Measurements from ENCODE around the gene NAALADL2.

Gene NAALADL2

DNA sequence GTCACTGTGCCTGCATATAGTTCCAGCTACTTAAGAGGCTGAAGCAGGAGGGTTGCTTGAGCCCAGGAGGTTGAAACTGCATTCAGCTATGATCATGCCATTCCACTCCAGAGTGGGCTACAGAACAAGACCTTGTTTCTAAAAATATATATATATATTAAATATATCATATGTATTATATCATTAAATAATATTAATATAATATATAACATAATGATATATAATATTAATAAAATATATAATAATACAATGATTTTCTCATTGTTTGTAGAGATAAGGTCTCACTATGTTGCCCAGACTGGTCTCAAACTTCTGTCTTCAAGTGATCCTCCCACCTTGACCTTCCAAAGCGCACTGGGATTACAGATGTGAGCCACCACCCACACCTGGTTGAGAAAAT lies 101.8 kb downstream of the NAALADL2 start:
- no peak for DNase-seq (ENCODE audit: low read depth in 1 of 2, low spot score in 1 of 2)

DNA sequence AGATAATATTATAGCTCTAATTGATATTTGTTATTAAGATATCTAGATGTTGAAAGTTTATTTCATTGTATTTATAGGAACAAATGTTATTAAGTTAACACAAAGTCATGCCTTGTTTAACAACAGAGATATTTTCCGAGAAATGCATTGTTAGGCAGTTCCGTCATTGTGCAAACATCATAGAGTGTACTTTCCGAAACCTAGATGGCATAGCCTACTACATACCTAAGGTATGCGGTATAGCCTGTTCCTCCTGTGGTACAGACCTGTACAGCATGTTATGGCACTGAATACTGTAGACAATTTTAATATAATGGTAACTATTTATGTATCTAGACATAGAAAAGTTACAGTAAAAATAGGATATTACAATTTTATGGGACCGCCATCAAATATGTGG lies 114.3 kb downstream of the NAALADL2 start:
- no peak for DNase-seq (ENCODE audit: low read depth in 1 of 2, low spot score in 1 of 2)

GRCh38 chr3:174986685-174987084 lies 127.6 kb downstream of the NAALADL2 start:
- DNase-seq (ENCODE audit: low read depth in 1 of 2, low spot score in 1 of 2), result no peak

DNA sequence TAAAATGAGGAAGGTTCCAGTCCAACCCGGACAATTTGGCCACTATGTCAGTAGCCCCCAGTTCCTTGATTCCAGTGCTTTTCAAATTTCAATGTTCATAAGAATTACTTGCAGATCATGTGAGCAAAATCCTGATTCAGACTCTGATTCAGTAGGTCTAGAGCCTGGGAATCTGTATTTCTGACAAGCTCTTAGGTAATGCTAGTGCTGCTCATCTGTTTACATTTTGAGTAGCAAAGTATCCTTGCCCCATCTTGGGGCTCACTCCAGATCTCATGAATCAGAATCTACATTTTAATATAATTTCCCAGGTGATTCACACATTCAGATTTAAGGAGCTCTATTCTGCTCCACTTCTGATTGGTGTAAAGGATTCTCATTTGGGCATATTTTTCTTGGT lies 142.0 kb downstream of the NAALADL2 start:
- DNase-seq (ENCODE audit: low read depth in 1 of 2, low spot score in 1 of 2), result no peak

- DNase-seq (ENCODE audit: low read depth in 1 of 2, low spot score in 1 of 2), result no peak
Measured at GRCh38 chr3:175002732-175003143, 143.6 kb downstream of the NAALADL2 start.

- no peak for DNase-seq (ENCODE audit: low read depth in 1 of 2, low spot score in 1 of 2)
Measured at GRCh38 chr3:175003590-175003989, 144.5 kb downstream of the NAALADL2 start.

- no peak for DNase-seq (ENCODE audit: low read depth in 1 of 2, low spot score in 1 of 2)
Measured at GRCh38 chr3:175005193-175005592, 146.1 kb downstream of the NAALADL2 start.

DNA sequence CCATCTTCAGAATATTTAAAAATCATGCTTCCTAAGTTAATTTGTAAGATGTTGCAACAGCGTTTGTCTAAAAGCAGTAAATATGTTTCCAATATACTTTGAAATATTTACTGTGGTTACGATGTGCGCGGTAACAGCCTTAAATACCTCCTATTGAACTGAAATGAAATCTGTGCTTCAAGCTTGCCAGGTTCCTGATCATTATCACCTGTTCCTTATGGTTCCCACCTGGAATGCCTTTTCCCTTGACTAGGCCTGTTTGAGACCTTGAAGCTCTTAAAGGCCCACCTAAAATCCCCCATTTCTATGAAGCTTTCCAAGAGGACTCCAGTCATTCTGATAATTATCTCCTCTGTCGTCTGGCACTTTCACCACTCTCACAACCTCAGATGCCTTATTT lies 146.7 kb downstream of the NAALADL2 start:
- no peak for DNase-seq (ENCODE audit: low read depth in 1 of 2, low spot score in 1 of 2)

- no peak for DNase-seq (ENCODE audit: low read depth in 1 of 2, low spot score in 1 of 2)
Measured at GRCh38 chr3:175007306-175007705, 148.2 kb downstream of the NAALADL2 start.

DNA sequence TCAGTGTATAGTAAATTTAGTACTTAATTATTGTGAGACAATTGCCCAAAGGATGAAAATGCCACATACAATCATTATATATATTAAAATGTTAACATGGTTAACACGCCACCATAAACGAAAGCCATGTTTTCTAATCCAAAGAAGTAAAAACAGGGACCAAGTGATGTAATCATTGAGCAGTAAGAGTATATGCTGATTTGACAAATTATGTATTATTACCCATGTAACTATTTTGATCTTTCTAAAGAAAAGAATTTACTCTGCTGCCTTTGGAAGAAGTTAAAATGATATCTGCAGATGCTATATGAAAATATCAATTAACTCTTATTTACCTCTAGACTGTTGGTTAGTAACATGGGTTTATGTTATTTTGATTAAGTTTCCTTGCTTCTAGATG lies 150.2 kb downstream of the NAALADL2 start:
- DNase-seq (ENCODE audit: low read depth in 1 of 2, low spot score in 1 of 2), result no peak

- DNase-seq (ENCODE audit: low read depth in 1 of 2, low spot score in 1 of 2), result no peak
Measured at GRCh38 chr3:175015056-175015635, 156.0 kb downstream of the NAALADL2 start.

- no peak for DNase-seq (ENCODE audit: low read depth in 1 of 2, low spot score in 1 of 2)
Measured at GRCh38 chr3:175018946-175019727, 160.0 kb downstream of the NAALADL2 start.

- no peak for DNase-seq (ENCODE audit: low read depth in 1 of 2, low spot score in 1 of 2)
Measured at GRCh38 chr3:175020101-175020500, 161.0 kb downstream of the NAALADL2 start.

GRCh38 chr3:175029828-175030227 lies 170.7 kb downstream of the NAALADL2 start:
- DNase-seq (ENCODE audit: low read depth in 1 of 2, low spot score in 1 of 2), result no peak

DNA sequence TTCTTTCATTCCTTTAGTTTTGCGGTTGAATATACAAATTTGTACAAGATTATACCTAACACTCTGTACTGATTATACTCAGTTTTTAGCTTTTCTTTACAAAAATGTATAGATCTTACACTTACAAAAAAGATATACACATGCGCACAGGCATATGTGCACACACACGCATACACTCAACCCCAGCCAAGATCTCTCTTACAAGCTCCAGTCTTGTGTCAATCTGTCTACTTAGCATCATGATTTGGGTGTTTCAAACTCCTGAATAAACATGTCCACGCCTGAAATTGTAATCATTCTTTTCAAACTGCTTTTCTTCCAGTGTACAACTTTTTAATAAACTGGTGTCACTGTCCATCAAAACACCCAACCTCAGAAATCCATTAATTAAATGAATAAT lies 180.7 kb downstream of the NAALADL2 start:
- no peak for DNase-seq (ENCODE audit: low read depth in 1 of 2, low spot score in 1 of 2)

DNA sequence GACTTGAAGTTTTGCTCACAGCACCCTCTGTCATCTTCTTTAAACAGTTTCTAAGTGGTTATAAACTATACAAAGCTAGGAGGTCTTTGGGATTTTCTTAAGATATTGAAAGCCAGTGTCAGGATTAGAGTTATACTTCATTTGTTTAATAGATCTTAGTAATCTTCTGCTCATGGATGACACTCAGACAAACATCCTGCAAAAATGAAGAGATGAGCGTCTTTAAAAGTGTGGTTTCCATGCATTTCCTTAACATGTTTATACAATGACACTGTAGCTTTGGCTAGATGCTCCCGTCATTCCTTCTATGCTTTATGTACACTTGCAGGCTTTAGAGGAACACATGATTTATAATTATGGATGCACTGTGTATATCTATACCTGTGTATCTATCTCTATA lies 182.2 kb downstream of the NAALADL2 start:
- DNase-seq (ENCODE audit: low read depth in 1 of 2, low spot score in 1 of 2), result no peak

- DNase-seq (ENCODE audit: low read depth in 1 of 2, low spot score in 1 of 2), result no peak
Measured at GRCh38 chr3:175046601-175047000, 187.5 kb downstream of the NAALADL2 start.

DNA sequence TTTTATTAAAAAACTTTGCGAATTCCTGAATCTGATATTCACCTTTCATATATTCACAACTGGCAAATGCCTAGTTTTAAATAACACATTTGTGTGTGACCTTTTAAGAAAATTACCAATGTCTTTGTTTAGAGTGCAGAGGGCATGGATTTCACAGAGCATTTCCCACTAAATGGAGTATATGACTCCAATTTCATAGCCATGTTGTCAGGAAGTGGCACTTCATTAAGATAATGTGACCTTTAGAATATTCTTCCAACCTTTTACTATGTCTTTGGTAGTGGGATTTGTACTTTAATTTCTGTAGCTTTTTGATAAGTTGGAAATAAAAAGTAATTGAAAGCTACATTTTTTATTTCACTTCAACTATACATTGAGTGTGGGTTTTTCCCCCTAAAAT lies 188.7 kb downstream of the NAALADL2 start:
- no peak for DNase-seq (ENCODE audit: low read depth in 1 of 2, low spot score in 1 of 2)

- DNase-seq (ENCODE audit: low read depth in 1 of 2, low spot score in 1 of 2), result no peak
Measured at GRCh38 chr3:175057401-175057800, 198.3 kb downstream of the NAALADL2 start.

- DNase-seq (ENCODE audit: low read depth in 1 of 2, low spot score in 1 of 2), result no peak
Measured at GRCh38 chr3:175059788-175060187, 200.7 kb downstream of the NAALADL2 start.

GRCh38 chr3:175065497-175065896 lies 206.4 kb downstream of the NAALADL2 start:
- DNase-seq (ENCODE audit: low read depth in 1 of 2, low spot score in 1 of 2), result no peak

DNA sequence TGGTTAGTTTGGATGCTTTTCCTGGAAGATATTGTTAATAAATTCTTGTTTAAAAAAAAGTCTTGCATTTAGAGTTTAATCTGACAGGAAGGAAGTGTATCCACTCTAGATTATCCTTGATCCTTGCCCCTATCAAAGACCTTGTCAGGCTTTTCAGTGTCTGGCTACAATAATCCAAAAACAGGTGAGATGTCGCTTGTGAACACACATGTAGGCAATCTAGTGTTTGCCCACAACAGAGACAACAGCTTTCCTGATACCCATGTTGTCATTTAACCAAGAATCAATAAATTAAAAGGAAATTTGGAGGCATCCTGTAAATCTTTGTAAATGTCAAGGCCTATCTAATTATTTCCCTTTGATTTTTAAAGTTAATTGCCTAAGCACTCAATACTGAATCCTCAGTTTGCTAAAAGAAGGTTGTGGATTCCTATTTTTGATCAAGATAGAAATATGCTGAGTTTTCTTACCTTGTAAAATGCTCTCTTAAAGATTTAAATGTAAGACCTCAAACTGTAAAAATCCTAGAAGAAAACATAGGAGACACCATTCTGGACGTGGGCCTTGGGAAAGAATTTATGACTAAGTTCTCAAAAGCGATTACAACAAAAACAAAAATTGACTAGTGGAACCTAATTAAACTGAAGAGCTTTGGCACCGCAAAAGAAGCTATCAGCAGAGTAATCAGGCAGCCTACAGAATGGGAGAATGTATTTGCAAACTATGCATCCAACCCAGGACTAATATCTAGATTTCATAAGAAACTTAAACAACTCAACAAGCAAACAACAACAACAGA lies 207.7 kb downstream of the NAALADL2 start:
- no peak for DNase-seq (ENCODE audit: low read depth in 1 of 2, low spot score in 1 of 2)

Data from activated CD4-positive, alpha-beta T cell treated with anti-CD3 and anti-CD28 coated beads, Interleukin-2, amount 50 U/mL, for 24 hours (primary cell).